ENCODE results near the gene PTPRA. TPM values are rescaled to one million over a fixed set of nuclear protein-coding genes. Genes with fewer than 3 reads are reported as not detected.

Gene PTPRA
- total RNA-seq, 2 donors from 2014 or later = 52.4 to 58.7 TPM

DNA sequence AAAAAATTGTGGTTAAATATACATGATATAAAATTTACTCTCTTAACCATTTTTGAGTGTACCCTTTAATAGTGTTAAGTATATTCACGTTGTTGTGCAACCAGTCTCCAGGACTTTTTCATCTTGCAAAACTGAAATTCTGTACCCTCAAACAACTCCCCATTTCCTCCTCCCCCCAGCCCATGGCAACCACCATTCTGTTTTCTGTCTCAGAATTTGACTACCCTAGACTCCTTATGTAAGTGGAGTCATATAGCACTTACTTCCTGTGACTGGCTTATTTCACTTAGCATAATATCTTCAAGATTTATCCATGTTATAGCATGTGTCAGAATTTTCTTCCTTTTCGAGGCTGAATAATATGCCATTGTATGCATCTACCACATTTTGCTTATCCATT lies 27.7 kb upstream of the PTPRA start:
- H3K9me3 ChIP-seq (ENCODE audit: control insufficient read depth, low read length) = no peaks in the 10 kb centered on the region
- H3K9ac ChIP-seq (ENCODE audit: extremely low read depth, low read length, poor library complexity, severe bottlenecking) = no peak overlapping the region
- H3K27ac ChIP-seq (ENCODE audit: low read depth, low read length) = no peak overlapping the region
- no peak for DNase-seq
- no peak overlapping the region for H3K4me3 ChIP-seq (ENCODE audit: low read length)
- TF ChIP-seq, protein P1, sequence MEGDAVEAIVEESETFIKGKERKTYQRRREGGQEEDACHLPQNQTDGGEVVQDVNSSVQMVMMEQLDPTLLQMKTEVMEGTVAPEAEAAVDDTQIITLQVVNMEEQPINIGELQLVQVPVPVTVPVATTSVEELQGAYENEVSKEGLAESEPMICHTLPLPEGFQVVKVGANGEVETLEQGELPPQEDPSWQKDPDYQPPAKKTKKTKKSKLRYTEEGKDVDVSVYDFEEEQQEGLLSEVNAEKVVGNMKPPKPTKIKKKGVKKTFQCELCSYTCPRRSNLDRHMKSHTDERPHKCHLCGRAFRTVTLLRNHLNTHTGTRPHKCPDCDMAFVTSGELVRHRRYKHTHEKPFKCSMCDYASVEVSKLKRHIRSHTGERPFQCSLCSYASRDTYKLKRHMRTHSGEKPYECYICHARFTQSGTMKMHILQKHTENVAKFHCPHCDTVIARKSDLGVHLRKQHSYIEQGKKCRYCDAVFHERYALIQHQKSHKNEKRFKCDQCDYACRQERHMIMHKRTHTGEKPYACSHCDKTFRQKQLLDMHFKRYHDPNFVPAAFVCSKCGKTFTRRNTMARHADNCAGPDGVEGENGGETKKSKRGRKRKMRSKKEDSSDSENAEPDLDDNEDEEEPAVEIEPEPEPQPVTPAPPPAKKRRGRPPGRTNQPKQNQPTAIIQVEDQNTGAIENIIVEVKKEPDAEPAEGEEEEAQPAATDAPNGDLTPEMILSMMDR (conservative IDR thresholded peaks at IDR 0.05) = no peak
- H3K27ac Mint-ChIP-seq = no peak overlapping the region
- H3K27me3 Mint-ChIP-seq (ENCODE audit: insufficient read depth) = no peaks in the 10 kb centered on the region
- H3K4me3 Mint-ChIP-seq = no peak overlapping the region
- H3K36me3 ChIP-seq (ENCODE audit: control insufficient read depth, insufficient read depth, low read length) = no peaks in the 10 kb centered on the region
- no peaks in the 10 kb centered on the region for H3K9me3 Mint-ChIP-seq
- H3K27me3 ChIP-seq (ENCODE audit: control insufficient read depth, insufficient read depth, low read length, poor library complexity, severe bottlenecking) = no peaks in the 10 kb centered on the region
- no peaks in the 10 kb centered on the region for H3K4me1 ChIP-seq (ENCODE audit: control insufficient read depth, insufficient read depth, low read length)
- 100% methylated on average over 1 of the region's 2 CpGs; no CpG with 5 or more reads in 1 of the 2 experiments for WGBS, 2 experiments (ENCODE audit: insufficient coverage in 1 of 2, insufficient read length in 1 of 2)
- H3K36me3 Mint-ChIP-seq (ENCODE audit: low read depth) = peaks cover 5% of the 10 kb centered on the region
- H3K4me1 Mint-ChIP-seq = peaks cover 2% of the 10 kb centered on the region

DNA sequence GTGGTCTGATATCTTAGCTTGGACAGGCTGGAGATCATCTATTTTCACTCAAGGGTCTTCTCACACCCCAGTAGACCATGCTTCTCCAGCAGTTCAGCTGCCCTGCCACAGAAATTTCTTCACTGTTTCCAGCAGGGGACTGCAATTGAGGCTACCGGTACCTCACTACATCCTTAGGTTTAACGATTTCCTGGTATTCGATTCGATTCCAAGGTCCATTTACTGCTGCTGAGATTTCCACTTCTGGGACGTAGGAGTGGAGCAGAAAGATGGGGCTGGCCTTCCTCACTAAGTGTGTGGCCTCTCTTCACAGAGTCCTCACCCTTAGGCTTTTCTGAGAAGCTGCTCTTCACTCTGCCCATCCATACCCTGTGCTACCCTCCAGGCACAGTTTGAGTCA lies 26.6 kb upstream of the PTPRA start:
- no peaks in the 10 kb centered on the region for H3K27me3 ChIP-seq (ENCODE audit: control insufficient read depth, insufficient read depth, low read length, poor library complexity, severe bottlenecking)
- no peak overlapping the region for H3K9ac ChIP-seq (ENCODE audit: extremely low read depth, low read length, poor library complexity, severe bottlenecking)
- Mint-ChIP-seq H3K9me3 (no peaks in the 10 kb centered on the region), H3K27ac (no peak overlapping the region), H3K4me3 (no peak overlapping the region), H3K36me3 (ENCODE audit: low read depth) (peaks cover 5% of the 10 kb centered on the region), H3K27me3 (ENCODE audit: insufficient read depth) (no peaks in the 10 kb centered on the region), H3K4me1 (peaks cover 2% of the 10 kb centered on the region)
- no peaks in the 10 kb centered on the region for H3K9me3 ChIP-seq (ENCODE audit: control insufficient read depth, low read length)
- no peaks in the 10 kb centered on the region for H3K36me3 ChIP-seq (ENCODE audit: control insufficient read depth, insufficient read depth, low read length)
- 95 to 97% methylated on average over 5 of the region's 5 CpGs for WGBS, 2 experiments (ENCODE audit: insufficient coverage in 1 of 2, insufficient read length in 1 of 2)
- H3K4me1 ChIP-seq (ENCODE audit: control insufficient read depth, insufficient read depth, low read length) = no peaks in the 10 kb centered on the region
- no peak for DNase-seq
- H3K27ac ChIP-seq (ENCODE audit: low read depth, low read length) = no peak overlapping the region
- TF ChIP-seq, protein P1 (conservative IDR thresholded peaks at IDR 0.05) = no peak
- H3K4me3 ChIP-seq (ENCODE audit: low read length) = no peak overlapping the region

DNA sequence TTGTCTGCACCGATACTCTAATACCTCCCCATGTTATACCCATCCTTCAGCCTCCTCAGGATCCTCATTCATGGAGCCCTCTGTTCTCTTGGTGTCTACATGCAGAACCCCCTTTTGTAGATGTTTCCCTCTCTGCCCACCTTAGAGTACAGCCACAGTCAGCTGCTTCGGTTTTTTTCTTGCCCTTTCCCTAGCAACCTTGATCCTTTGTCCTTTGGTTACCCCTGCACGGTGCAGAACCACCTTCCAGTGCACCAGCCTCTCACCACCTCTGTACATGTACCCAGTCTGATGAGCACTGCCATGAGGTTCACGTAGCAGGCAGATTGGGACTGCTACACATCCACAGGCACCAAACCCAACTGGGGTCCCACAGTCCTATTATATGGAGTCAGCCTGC lies 25.5 kb upstream of the PTPRA start:
- no peak overlapping the region for H3K9ac ChIP-seq (ENCODE audit: extremely low read depth, low read length, poor library complexity, severe bottlenecking)
- Mint-ChIP-seq H3K36me3 (ENCODE audit: low read depth) (peaks cover 5% of the 10 kb centered on the region), H3K27ac (no peak overlapping the region), H3K4me1 (peaks cover 5% of the 10 kb centered on the region), H3K27me3 (ENCODE audit: insufficient read depth) (no peaks in the 10 kb centered on the region), H3K4me3 (no peak overlapping the region), H3K9me3 (no peaks in the 10 kb centered on the region)
- no peaks in the 10 kb centered on the region for H3K4me1 ChIP-seq (ENCODE audit: control insufficient read depth, insufficient read depth, low read length)
- 94 to 96% methylated on average over 4 of the region's 4 CpGs for WGBS, 2 experiments (ENCODE audit: insufficient coverage in 1 of 2, insufficient read length in 1 of 2)
- H3K27me3 ChIP-seq (ENCODE audit: control insufficient read depth, insufficient read depth, low read length, poor library complexity, severe bottlenecking) = no peaks in the 10 kb centered on the region
- H3K27ac ChIP-seq (ENCODE audit: low read depth, low read length) = no peak overlapping the region
- no peak overlapping the region for H3K4me3 ChIP-seq (ENCODE audit: low read length)
- DNase-seq = no peak
- no peaks in the 10 kb centered on the region for H3K36me3 ChIP-seq (ENCODE audit: control insufficient read depth, insufficient read depth, low read length)
- TF ChIP-seq, protein P1 (conservative IDR thresholded peaks at IDR 0.05) = no peak
- H3K9me3 ChIP-seq (ENCODE audit: control insufficient read depth, low read length) = no peaks in the 10 kb centered on the region

All from endodermal cell (in vitro differentiated cells).